ENCODE data around the gene TEDDM1. TPM values are rescaled to one million over a fixed set of nuclear protein-coding genes. Genes with fewer than 3 reads are reported as not detected.
"Not testable (repeated sequence)": the region's sequence is repeated elsewhere in the genome, so short reads cannot be mapped to it uniquely, and the experiment has no call there.

TEDDM1 gene
- total RNA-seq, 1 donor from 2014 or later, result not detected

DNA sequence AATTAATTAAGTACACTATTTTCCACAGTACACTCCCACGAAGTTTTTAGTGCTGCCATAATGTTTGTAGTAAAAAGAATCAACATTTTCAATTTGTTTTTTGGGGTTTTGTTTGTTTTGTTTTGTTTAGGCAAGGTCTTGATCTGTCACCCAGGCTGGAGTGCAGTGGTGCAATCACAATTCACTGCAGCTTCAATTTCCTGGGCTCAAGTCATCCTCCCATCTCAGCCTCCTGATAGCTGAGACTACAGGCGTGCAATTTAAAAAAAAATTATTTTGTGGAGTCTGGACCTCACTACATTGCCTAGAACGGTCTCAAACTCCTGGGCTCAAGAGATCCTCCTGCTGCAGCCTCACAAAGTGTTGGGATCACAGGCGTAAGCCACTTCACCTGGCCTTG is 20.3 kb downstream of the TEDDM1 start:
- DNase-seq, result no peak

DNA sequence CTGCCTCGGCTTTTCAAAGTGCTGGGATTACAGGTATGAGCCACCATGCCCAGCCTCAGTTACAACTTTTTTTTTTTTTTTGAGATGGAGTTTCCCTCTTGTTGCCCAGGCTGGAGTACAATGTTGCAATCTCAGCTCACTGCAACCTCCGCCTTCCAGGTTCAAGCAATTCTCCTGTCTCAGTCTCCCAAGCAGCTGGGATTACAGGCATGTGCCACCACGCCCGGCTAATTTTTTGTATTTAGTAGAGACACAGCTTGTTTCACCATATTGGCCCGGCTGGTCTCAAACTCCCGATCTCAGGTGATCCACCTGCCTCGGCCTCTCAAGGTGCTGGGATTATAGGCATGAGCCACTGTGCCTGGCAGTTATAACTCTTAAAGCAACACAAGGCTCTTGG is 20.7 kb downstream of the TEDDM1 start:
- DNase-seq, result not testable (repeated sequence)

DNA sequence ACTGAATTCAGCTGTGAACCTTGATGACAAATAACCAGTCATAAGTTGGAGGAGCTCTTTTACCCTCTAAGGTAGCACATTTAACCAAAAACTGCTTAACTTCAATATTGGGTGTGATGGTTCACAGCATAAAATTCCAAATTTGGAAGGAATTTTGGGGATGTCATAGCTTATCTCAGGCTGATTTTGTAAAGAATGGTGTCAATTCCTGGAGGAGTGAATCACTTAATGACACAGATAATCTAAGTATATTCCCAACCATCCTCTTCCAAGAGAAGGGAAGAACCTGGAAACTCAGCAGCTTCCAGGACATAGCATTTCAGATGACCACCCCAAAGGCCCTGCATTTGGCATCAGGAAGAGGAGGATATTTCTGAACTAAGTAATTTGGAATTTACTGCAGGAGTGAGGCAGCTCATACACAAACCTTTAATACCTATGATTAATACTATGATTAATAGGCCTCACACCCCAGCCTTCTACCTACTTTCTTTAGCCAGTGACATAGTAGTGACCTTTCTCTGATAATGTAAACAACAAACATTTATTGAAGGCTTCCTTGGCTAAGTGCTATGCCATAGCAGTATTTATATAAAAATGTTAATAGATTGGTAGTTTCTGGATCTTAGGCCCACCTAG is 23.4 kb downstream of the TEDDM1 start:
- DNase-seq, result no peak

DNA sequence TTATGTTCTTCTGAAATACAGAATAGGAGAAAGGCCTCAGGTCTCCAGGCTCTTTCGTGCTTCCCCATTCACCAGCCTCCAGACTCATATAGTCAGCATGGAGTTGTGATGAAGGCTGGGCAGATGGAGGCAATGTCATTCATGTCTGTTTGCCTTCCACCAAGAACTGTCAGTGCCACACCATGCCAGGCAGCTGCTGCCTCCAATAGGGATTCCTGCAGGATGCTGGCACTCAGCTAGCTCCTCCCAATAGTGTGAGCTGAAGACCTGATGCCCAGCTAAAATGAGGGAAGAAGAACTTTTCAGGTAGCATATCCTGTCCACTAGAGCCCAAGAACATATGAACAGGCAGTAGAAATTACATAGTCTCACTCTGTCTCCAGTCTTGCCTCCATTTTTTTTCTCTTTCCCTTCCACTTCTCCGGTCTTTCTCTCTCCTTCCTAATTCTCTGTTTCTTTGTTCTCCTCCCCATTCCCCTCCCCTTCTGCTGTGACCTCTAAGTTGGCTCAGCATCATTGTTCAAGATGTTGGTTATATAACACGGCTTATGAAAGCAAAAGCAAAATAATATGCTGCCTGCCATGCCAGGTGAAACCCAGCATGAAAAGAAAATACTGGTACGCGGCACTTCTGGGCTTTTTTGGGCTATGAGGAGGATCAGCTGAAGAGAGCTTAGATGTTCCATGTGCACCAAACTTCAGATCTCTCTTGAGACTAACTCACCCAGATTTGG is 26.2 kb downstream of the TEDDM1 start:
- DNase-seq, result no peak

DNA sequence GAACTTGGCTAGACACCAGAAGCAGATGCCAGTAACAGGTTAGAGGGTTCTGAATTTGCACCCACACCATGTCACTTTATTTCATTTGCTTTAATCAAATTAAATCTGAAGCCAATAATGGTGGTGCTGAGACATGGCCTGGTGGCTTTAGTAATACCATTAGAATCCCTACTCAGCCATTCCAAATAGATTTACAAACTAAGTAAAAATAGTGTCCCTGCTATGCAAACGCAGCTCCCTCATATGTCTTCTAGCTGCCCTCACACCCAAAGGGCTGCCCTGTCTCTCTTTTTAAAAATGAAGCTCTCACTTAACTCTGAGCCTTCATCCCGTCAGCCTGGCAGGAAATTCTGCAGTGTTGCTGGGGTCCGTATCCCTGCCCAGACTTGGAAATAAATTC is 29.9 kb downstream of the TEDDM1 start:
- no peak for DNase-seq

DNA sequence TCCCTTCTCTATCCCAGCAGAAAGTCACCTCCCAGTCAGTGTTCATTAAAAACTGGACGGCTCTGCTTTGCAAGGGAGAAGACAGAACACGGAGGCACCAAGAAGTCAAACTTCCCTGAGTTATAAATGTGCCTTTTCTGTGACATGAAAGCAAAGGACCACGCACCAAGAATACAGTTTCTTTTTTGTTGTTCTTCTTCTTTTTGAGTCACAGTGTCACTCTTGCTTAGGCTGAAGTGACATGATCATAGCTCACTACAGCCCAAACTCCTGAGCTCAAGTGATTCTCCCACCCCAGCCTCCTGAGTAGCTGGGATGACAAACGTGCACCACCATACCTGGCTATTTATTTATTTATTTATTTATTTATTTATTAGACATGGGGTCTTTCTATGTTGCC is 31.6 kb downstream of the TEDDM1 start:
- no peak for DNase-seq

DNA sequence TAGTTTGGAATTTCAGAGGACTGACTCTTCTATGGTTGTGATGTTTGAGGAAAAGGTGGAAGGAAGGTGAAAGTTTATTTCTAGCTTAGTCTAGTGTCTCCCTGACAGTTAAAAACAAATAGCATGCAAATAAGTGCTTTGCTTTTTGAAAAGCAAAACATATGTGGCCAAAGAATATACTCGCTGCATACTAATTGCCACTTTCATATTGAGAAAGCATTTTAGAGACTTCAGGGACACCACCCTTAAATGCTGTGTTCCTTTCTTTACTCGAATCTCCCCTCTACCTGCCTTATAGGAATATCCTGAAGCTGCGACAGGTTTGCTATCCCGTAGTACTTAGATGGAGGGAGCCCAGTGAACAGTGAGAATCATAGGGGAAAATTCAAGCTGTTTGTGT is 32.1 kb downstream of the TEDDM1 start:
- no peak for DNase-seq

DNA sequence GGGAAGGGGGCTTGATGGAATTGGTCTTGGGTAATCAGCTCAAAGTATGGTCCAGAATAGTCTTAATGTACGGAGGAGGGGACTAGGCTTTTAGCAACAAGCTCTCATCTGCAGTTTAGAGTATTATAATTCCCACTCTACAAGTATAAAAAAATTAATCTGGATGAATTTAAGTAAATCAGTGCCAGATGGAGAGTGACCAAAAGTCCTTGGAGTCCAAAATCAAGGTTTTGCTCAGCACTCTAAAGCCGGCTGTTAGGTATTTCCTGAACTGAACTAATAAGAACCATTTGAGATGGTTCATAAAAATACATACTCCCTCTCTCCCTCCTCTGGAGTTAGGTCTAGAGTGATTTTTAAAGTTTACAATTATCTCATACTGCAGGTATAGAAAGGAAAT is 32.5 kb downstream of the TEDDM1 start:
- DNase-seq, result peak; percentile 54

DNA sequence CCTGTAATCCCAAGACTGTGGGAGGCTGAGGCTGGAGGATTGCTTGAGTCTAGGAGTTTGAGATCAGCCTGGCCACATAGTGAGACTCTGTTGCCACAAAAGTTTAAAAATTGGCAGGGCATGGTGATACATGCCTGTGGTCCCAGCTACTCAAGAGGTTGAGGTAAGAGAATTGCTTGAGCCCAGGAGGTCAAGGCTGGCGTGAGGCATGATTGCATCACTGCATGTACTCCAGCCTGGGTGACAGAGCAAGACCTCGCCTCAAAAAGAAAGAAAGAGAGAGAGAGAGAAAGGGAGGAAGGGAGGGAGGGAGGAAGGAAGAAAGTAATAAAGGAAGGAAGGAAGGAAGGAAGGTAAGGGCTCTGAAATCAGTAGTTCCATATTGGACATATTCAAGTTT is 33.9 kb downstream of the TEDDM1 start:
- no peak for DNase-seq

DNA sequence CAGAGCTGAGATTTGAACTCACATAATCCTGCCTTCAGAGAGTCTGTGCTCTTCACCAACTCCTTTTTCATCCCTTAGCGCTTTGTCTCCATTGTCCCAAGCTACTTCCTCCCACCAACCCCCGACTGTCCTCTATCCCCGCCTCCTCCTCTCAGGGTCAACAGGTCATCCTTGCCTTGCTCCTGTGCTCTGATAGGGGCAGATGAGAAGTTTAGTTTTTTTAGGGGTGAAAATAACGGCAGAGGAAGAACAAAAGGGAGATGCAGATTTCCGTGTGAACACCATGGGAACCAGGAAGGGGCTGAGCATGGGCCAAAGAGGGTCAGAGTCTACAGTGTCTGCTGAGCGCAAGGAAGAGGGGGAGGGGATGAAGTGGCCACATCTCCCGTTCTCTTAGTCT is 40.8 kb downstream of the TEDDM1 start:
- DNase-seq, result no peak

DNA sequence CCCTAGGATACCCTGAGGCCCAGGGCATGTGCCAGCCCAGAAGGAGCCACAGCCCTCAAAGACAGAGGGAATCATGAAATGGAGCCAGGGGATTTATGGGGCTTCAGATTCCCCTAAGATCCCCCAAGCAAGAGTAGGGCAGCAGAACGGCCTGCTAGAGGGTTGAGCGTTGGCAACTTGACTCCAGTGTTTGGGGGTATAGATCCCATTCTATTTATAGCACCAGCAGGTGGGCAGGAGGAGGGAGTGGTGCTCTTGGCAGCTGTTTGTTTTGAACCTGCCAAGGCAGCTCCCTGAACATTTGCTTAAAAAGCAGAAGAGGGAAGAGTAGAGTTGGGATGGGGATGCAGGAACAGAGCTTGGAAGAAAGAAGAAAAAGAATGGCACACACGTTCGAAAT is 42.6 kb downstream of the TEDDM1 start:
- DNase-seq, result no peak

DNA sequence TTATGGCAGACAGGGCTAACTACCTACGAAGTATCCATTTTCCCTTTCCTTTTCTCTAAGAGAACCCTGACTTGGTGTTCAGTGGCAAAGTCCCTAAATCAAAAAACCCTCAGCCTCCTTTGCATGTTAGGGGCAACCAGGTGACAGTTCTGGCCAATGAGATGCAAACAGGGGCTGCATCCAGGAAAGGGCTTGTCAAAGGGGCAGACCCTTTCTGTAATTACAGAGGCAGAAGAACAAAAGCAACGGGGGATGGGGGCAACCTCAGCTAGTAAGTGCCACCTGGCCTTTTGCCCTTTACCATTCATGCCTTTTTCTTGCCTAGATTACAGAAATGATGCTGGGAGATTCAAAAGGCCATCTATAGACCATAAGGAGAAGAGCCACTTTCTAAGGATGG is 43.3 kb downstream of the TEDDM1 start:
- DNase-seq, result no peak

DNA sequence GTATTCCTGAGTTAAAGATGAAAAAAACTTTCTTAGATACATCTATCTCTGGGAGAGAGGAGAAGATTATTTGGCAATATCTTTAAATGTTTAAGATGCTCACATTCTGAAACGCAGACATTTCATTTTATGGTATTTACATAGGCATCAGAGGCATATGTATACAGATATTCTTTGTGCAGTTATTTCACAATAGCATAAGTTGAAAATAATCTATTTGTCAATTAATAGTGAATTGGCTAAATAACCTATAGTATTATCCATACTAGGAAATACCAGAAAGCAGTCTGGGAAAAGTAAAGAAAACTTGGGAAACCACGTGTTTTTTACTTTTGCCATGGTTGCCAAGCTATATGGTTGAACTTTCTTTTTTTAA is 44.8 kb downstream of the TEDDM1 start:
- no peak for DNase-seq

DNA sequence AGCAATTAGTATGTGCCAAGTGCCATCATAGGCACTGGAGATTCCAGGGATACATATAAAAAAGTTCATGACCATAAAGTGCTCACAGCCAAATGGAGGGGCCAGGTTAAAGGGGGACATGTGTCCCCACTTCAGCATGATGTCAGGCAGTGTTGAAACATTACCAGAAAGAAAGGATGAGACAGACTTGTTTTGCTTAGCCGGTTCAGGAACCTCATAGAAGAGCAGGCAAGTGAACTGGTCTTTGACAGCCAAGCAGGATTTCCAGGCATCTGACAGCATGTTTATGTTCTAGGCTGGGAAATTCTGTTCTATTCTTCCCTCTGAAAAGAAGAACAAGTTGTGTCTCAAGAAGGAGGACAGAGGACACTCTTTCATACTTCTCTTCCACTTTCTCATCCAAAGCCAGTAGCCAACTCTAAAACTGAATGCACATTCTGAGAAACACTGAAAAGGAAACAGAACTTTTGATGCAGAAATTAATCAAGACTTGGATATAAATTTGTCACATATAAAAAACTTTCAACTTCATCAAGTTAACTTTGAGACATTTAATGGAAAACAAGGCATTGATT is 48.6 kb downstream of the TEDDM1 start:
- no peak for DNase-seq

DNA sequence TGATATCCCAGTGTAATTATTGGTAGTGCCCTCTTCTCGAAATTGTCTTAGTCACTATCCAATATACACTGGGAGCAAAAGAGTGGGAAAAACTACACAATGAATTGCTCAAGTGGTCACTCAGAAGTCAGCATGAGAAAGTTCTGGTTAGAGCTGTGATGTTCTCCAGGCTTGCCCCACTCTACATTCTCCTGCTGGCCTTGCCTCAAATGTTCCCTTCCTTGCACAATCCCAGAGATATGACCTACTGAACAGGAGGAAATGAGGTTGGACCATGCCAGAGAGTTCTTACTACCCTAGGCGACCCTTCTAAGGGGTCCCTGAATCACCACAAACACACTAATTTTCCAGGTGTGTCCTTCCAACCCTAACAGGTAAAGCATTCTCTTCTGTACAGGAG is 49.6 kb downstream of the TEDDM1 start:
- no peak for DNase-seq

DNA sequence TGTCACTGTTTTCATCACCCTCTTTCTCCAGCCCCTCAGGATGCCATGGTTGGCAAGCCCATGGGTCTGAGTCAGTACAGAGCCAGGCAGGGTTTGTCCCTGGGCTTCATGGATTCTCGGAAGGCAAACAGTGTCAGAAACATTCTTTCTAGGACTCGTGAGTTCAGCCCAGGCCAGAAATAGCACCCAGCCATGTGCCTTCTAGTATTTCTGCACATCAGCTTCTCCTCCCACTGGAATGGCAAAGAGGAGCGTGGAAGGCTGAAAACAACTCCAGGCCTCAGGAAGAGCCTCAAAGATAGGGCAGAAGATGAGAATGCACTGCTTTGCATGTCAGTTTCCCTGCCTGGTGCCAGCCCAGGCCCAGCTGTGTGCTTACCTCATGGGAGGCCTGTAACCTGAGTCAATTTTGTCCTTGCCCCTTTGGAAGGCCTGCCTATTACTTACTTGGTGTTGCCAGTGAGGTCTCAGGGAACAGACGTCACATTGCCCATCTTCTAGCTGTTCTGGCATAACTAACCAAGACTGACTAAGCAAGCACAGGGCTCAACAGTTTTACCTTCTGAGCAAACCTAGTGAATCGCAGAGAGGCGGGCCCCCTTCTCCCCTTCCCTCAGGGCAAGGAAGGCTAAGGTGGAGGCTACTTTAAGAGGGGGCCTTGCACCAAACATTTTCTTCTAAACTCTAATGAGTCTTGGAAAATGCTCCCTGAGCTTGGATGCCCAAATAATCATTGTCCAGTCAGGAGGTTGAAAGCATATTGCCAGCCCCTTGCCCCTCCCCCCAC is 51.3 kb downstream of the TEDDM1 start:
- DNase-seq, result no peak

Other genes starting within 250 kb of the TEDDM1 start
- gene GLUL, start 8.9 kb downstream of the TEDDM1 start, total RNA-seq, result 477 TPM
- not detected for gene RGSL1, start 49.5 kb upstream of the TEDDM1 start, total RNA-seq
- 6.6 TPM for gene RNASEL, start 188.6 kb upstream of the TEDDM1 start, total RNA-seq
- gene RGS16, start 203.7 kb upstream of the TEDDM1 start, total RNA-seq, result 7.9 TPM